ENCODE data around the gene COG2. TPM values are rescaled to one million over a fixed set of nuclear protein-coding genes. Genes with fewer than 3 reads are reported as not detected.

Gene COG2
- total RNA-seq, 1 donor from 2014 or later, result 23.1 TPM

DNA sequence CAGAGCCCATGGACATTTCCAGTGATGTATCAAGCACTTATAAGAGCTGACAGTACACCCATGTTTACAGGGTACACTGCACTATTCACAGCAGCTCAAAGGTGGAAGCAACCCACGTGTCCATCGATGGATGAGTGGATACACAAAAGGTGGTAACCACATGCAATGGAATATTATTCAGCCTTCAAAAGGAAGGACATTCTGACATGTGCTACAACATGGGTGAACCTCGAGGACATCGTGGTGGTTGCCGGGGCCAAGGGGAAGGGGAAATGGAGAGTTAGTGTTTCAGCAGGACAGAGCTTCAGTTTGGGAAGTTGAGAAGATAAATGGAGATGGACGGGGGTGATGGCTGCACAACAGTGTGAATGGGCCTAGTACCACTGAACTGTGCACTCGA, 62.5 kb downstream of the COG2 start:
- Histone ChIP-seq H3K4me3 (no peak overlapping the region), H3K36me3 (no peaks in the 10 kb centered on the region), H3K27ac (no peak overlapping the region), H3K4me1 (no peaks in the 10 kb centered on the region), H3K27me3 (ENCODE audit: low read depth) (no peaks in the 10 kb centered on the region), H3K9me3 (no peaks in the 10 kb centered on the region)
- intact Hi-C loops (cut with DNase I), result no loop called here
- DNase-seq (no peak), ATAC-seq (no peak)
- TF ChIP-seq, protein P1, sequence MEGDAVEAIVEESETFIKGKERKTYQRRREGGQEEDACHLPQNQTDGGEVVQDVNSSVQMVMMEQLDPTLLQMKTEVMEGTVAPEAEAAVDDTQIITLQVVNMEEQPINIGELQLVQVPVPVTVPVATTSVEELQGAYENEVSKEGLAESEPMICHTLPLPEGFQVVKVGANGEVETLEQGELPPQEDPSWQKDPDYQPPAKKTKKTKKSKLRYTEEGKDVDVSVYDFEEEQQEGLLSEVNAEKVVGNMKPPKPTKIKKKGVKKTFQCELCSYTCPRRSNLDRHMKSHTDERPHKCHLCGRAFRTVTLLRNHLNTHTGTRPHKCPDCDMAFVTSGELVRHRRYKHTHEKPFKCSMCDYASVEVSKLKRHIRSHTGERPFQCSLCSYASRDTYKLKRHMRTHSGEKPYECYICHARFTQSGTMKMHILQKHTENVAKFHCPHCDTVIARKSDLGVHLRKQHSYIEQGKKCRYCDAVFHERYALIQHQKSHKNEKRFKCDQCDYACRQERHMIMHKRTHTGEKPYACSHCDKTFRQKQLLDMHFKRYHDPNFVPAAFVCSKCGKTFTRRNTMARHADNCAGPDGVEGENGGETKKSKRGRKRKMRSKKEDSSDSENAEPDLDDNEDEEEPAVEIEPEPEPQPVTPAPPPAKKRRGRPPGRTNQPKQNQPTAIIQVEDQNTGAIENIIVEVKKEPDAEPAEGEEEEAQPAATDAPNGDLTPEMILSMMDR (IDR thresholded peaks at IDR 0.05), result no peak

DNA sequence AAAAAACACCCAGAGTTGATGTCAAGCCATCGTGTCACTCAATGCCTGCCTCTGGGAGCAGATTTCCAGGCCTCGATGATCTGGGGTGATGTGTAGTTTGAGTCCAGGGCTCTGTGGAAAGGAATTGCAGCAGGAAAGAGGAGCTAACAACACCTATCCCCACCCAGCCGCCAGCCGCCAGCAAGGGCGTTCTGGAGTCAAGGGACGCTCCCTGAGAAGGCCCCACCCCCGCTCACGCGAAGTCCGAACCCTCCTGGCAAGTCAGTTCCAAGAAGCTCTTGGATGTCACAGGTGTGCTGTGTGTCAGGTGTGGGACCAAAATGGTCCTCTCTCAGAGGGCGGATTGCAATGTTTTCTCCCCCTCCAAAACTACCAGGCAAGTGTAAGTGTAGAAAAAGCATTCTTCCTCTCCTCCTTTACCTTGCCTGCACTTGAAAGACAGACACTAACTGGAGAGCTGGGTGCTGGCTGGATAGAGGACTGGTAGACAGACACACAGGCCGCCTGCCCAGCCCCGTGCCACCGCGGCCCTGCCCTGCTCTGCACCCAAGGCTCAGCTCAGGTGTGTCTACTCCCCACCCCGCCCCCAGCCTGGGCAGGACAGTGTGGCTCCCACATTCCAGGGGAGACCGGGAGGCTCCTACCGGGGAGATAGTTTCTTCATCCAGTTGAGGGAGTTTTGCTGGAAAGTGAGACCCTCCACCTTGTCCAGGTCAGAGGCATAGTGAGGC, 63.2 kb downstream of the COG2 start:
- Histone ChIP-seq H3K27me3 (ENCODE audit: low read depth) (no peaks in the 10 kb centered on the region), H3K27ac (no peak overlapping the region), H3K36me3 (no peaks in the 10 kb centered on the region), H3K4me1 (no peaks in the 10 kb centered on the region), H3K4me3 (no peak overlapping the region), H3K9me3 (no peaks in the 10 kb centered on the region)
- intact Hi-C loops (cut with DNase I), result no loop called here
- DNase-seq (no peak), ATAC-seq (no peak)
- TF ChIP-seq, protein P1 (IDR thresholded peaks at IDR 0.05), result no peak

DNA sequence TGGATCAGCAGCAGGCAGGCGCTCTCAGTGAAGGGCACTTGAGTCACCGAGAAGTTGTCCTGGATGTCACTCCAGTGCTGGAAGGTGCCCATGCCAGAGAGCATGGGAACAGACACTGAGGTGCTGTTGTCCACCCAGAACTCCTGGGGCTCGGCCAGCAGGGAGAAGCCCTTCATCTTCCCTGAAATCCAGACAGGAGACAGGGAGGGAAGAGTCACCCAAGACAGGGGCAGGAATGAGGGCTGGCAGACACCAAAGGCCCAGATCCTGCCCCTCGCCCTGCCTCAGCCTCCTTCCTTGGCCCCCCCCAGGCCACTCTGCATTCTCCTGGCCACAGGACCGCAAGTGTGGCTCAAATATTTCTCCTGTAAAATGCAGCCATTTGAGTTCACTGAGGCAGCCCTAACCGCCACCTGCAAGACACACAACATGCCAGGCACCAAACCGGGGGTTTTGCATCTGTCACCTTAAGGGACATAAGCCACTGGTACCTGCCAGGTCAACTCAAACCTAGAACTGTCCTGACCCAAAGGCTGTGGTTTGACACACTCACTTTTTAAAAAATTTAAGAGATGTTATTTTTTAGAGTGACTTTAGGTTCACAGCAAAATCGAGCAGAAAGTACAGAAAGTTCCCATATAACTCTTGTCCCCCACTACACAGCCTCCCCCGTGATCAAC, 63.9 kb downstream of the COG2 start:
- ATAC-seq (no peak), DNase-seq (no peak)
- Histone ChIP-seq H3K27ac (no peak overlapping the region), H3K4me3 (no peak overlapping the region), H3K27me3 (ENCODE audit: low read depth) (no peaks in the 10 kb centered on the region), H3K36me3 (no peaks in the 10 kb centered on the region), H3K9me3 (no peaks in the 10 kb centered on the region), H3K4me1 (no peaks in the 10 kb centered on the region)
- TF ChIP-seq, protein P1 (IDR thresholded peaks at IDR 0.05), result no peak
- intact Hi-C loops (cut with DNase I), result no loop called here

DNA sequence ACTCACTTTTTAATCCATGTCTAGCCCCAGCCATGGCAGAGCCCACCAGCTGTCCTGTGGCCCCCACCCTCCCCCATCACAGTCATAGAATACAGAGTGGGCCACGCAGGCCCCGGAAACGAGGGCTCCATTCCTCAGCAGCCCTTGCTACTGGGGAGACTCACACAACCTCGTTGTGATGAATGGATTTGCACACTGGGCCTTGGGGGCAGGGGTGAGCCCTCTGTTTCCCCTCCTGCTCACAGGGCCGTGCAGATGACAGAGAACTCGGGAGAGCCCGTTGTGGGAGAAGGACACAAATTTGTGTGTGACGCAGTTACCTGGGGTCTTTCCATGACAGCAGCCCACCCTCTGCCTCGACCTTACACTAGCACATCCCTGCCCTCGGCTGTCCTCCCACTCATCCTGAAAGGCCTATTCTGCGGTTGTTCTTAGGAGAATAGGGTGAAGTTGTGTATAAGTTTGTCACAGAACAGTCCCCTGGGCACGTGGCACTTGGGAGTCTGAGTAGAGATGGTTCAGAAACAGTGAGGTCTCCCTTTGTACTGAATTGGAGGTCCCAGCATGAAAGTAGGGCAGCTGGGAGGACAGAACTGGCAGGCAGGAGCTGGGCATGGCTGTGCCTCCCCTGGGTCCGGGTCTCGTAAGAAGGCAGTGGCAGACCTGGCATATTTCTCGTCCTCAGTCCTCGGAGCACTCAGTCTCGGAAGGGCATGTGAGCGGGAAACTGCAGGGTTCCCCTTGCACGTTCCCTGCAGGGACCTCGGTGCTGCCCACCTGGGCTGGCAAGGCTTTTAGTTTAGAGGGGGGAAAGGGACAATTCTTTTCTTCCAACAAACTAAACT, 64.8 kb downstream of the COG2 start:
- Histone ChIP-seq H3K27me3 (ENCODE audit: low read depth) (no peaks in the 10 kb centered on the region), H3K4me1 (no peaks in the 10 kb centered on the region), H3K27ac (no peak overlapping the region), H3K36me3 (no peaks in the 10 kb centered on the region), H3K9me3 (no peaks in the 10 kb centered on the region), H3K4me3 (no peak overlapping the region)
- ATAC-seq, result no peak
- TF ChIP-seq, protein P1 (IDR thresholded peaks at IDR 0.05), result no peak
- intact Hi-C loops (cut with DNase I), result no loop called here
- DNase-seq, result no peak

DNA sequence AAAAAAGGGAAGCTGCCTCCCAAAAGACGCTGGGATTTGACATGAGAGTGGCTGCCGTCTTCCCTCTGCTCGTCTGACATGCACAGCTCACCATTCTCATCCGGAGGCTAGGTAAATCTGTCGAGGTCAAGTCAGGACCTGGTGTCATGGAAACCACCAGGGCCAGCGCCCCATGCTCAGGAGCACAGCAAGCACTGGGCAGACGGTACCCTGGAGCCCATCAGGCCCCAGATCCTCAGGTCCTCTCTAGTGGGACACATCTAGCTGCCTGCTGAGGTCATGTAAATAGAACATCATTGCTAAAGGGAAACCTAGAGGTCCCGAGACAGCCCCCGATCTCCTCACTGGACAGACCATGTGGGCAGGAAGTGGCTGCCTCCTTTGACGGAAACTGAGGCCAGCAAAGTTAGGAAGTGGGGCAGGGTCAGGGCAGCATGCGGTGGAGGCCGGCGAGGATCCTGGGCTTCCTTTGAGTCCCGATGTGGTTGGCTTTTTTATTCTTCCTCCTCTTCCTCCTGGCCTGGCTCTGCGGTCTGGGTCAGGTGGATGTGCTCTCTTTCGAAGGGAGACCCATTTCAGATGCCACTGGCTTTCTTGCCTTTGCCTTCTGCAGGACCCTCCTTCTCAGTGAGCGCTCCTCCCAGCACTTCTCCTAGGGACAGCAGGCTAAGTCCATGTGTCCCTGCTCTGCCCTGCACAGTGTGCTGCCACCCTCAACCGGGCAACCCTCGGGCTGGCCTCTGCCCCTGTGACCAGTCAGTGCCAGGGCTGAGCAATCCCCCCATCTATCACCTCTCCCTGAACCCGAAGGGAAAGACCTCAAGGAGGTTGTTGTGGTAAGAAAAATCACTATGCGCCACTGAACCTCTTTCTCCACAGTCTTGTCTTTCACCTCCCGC, 65.7 kb downstream of the COG2 start:
- Histone ChIP-seq H3K4me1 (no peaks in the 10 kb centered on the region), H3K27ac (no peak overlapping the region), H3K4me3 (no peak overlapping the region), H3K36me3 (no peaks in the 10 kb centered on the region), H3K9me3 (no peaks in the 10 kb centered on the region), H3K27me3 (ENCODE audit: low read depth) (no peaks in the 10 kb centered on the region)
- intact Hi-C loops (cut with DNase I), result no loop called here
- ATAC-seq (no peak), DNase-seq (no peak)
- TF ChIP-seq, protein P1 (IDR thresholded peaks at IDR 0.05), result no peak

Data from lower lobe of right lung (tissue), 2 donors.